ENCODE measurements around the gene MINPP1.
"Not testable (repeated sequence)": the region's sequence is repeated elsewhere in the genome, so short reads cannot be mapped to it uniquely, and the experiment has no call there.

MINPP1 gene

GRCh38 chr10:87504640-87505365 lies at the start of gene MINPP1:
TSS of gene MINPP1 (plus strand) at chr10:87504893. CDS start at chr10:87504916, 23 bp downstream.
- peak; percentile 62 to 84 (median 72) for DNase-seq (ENCODE audit: low read depth in 4 of 4, low spot score in 1 of 4)

DNA sequence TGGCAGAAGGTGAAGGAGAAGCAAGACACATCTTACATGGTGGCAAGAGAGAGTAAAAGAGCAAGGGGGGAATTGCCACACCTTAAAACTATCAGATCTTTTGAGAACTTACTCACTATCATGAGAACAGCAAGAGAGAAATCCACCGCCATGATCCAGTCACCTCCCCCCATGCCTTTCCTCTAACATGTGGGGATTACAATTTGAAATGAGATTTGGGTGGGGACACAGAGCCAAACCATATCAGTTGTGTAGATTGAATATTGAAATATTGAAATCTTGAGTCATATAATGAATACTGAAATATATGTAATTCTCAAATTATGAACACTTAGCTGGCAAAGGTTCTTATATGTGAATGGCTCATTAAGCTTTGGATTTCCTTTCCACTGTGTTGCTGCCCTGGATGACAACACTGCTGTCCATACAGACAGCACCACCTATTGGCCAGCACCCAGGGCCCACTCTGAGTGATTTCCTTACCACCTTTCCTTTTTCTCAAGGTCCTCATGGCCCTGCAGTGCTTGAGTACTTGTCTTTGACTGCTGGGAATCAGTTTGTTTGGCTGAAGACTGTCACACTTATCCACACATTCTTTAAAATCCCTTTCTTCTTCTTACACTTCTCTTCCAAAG lies 48.0 kb upstream of the MINPP1 start:
- not testable (repeated sequence) for DNase-seq (ENCODE audit: low read depth in 4 of 4, low spot score in 1 of 4)

GRCh38 chr10:87461751-87462150 lies 42.9 kb upstream of the MINPP1 start:
- not testable (repeated sequence) for DNase-seq (ENCODE audit: low read depth in 4 of 4, low spot score in 1 of 4)

DNA sequence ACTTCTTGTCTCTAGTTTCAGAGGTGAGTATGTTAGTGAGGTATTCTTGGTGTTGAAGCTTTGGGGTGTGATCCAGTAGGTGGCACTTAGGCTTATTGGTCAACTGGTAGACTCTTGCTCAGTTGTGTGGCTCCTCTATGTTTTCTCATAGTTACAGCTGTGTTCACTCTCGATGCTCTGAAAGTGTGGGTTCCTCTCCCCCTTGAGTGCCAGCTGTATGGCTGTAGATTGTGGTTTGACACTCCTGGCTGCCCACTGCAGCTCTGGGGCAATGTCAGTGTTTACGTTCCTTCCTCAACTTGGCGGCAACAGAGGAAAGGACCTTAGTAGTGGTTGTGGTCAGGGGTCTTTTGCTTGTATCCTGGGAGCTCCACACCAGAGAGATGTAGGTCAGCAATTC lies 37.8 kb upstream of the MINPP1 start:
- DNase-seq (ENCODE audit: low read depth in 4 of 4, low spot score in 1 of 4): not testable (repeated sequence)

GRCh38 chr10:87488733-87489132 lies 16.0 kb upstream of the MINPP1 start:
- DNase-seq (ENCODE audit: low read depth in 4 of 4, low spot score in 1 of 4): not testable (repeated sequence)

- not testable (repeated sequence) for DNase-seq (ENCODE audit: low read depth in 4 of 4, low spot score in 1 of 4)
These were observed 14.4 kb upstream of the MINPP1 start for GRCh38 chr10:87490285-87490684.

DNA sequence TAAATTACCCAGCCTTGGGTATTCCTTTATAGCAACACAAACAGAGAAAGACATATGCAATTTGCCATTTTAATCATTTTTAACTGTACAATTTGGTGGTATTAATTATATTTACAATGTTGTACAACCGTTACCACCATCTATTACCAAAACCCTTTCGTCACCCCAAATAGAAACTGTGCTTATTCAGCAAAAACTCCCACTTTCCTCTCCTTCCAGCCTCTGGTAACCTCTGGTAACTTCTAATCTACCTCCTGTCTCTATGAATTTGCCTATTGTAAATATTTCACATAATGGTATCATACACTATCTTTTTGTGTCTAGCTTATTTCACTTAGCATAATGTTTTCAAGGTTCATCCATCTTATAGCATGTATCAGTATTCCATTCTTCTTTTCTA lies 12.2 kb upstream of the MINPP1 start:
- not testable (repeated sequence) for DNase-seq (ENCODE audit: low read depth in 4 of 4, low spot score in 1 of 4)

- not testable (repeated sequence) for DNase-seq (ENCODE audit: low read depth in 4 of 4, low spot score in 1 of 4)
These were observed 9.2 kb upstream of the MINPP1 start for GRCh38 chr10:87495446-87495845.

GRCh38 chr10:87497386-87497785 lies 7.3 kb upstream of the MINPP1 start:
- DNase-seq (ENCODE audit: low read depth in 4 of 4, low spot score in 1 of 4): not testable (repeated sequence)

DNA sequence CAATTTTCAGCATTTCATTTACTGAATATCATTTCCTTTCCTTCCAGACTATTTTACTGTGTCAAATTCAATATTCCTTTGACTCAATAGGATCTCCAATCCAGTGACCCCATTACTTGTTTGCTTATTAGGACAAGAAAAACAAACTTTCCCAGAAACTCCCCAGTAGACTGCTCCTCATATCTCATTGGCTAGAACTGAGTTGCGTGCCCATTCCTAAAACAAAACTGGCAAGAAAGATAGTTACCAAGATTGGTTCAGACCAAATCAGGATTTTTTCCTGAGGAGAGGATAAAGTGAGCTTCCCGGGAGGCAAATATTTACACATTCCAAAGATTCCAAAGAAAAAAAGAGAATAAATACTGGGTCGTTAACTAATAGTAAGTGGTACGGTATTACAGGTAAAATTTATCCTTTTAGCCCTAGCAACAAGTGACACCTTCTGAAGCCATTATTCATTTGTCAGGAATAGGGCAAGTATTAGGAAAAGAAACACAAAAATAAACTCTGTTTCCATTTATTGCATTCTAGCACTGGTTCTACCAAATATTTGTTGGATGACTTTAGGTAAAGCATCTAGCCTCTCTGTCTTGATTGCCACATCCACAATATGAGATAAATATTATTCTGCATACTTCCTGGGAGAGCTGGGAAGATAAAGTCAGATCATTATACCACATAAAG lies 6.4 kb upstream of the MINPP1 start:
- DNase-seq (ENCODE audit: low read depth in 4 of 4, low spot score in 1 of 4): not testable (repeated sequence)

GRCh38 chr10:87500646-87501048 lies 4.0 kb upstream of the MINPP1 start:
- no peak for DNase-seq (ENCODE audit: low read depth in 4 of 4, low spot score in 1 of 4)

DNA sequence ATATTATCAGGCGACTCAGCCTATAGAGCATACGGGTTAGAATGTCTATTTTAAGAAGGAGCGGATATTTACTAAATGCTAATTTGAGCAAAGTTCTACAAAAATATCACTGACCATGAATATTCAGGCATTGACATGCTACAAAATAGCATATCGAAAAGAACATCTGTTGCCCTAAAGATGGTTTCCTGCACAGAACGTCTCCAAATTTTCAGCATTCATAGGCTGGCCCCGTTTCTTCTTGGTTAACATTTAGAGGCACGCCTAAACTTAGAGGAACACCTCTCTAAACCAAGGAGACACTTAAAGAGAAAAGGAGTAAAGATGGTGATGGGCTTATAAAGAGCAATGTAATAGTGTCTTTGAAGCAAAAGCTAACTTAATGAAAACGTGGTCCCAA lies 1.3 kb upstream of the MINPP1 start:
- no peak for DNase-seq (ENCODE audit: low read depth in 4 of 4, low spot score in 1 of 4)

- no peak for DNase-seq (ENCODE audit: low read depth in 4 of 4, low spot score in 1 of 4)
These were observed 807 bp upstream of the MINPP1 start for GRCh38 chr10:87503886-87504285.

DNA sequence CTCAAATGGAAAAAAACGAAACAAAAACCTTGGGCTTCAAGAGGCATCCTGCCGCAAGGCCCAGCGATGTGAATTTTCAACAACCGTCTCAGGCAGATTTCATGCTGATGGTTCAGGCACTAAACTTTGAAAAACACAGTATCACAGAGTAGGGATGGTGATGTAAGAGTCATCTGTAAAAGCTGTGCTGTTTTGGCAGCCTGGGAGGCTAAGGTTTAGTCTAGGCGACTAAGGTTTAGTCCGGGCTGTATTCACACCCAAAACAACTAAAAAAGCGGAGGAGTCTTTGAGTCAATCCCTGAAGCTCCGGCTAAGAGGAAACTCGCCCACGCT lies 420 bp upstream of the MINPP1 start:
- DNase-seq (ENCODE audit: low read depth in 4 of 4, low spot score in 1 of 4): no peak

- peak; percentile 6 to 32 (median 16) for DNase-seq (ENCODE audit: low read depth in 4 of 4, low spot score in 1 of 4)
These were observed 846 bp downstream of the MINPP1 start for GRCh38 chr10:87505366-87506111.

- no peak for DNase-seq (ENCODE audit: low read depth in 4 of 4, low spot score in 1 of 4)
These were observed 2.3 kb downstream of the MINPP1 start for GRCh38 chr10:87506956-87507355.

DNA sequence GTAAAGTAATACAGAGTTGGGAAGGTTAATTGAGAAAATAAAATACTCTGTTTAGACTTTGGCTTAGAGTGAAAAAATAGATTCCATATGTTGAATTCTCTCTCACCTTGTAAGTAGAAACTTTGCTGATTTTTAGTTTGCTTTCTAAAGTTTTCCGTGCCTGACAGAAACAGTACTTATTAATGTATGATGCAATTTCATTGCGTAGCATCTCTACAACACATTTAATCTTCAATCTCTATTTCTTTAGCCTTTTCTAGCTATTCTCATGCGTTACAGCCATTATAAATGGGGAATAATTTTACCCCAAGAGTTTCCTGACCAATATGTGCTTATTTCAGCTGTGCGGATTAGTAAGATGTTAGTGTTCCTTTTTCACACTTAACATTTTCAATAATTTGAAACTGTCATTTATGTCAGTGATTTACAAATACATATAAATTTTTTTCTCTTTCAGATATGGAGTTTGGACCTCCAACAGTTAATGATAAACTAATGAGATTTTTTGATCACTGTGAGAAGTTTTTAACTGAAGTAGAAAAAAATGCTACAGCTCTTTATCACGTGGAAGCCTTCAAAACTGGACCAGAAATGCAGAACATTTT lies 3.3 kb downstream of the MINPP1 start:
- no peak for DNase-seq (ENCODE audit: low read depth in 4 of 4, low spot score in 1 of 4)

DNA sequence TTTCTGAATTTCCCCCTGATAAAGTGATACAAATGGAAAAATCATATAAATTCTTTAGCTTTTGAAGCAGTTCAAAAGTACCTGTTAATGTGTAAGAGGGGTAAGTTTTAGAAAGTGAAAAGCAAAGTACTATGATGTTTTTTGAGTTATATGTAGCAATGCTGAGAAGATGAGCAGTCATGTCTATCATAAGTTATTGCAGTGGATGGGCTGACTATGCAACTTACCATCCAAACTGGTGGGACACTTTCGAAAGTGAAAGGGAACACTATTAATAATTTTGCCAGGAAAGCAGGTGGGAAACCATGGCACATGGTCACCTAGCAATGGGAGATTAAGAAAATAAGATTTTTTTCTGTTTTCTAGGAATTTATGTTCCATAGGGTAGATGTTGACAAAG lies 4.1 kb downstream of the MINPP1 start:
- DNase-seq (ENCODE audit: low read depth in 4 of 4, low spot score in 1 of 4): no peak

- DNase-seq (ENCODE audit: low read depth in 4 of 4, low spot score in 1 of 4): no peak
These were observed 5.3 kb downstream of the MINPP1 start for GRCh38 chr10:87510025-87510424.

- DNase-seq (ENCODE audit: low read depth in 4 of 4, low spot score in 1 of 4): no peak
These were observed 6.8 kb downstream of the MINPP1 start for GRCh38 chr10:87511526-87511925.

DNA sequence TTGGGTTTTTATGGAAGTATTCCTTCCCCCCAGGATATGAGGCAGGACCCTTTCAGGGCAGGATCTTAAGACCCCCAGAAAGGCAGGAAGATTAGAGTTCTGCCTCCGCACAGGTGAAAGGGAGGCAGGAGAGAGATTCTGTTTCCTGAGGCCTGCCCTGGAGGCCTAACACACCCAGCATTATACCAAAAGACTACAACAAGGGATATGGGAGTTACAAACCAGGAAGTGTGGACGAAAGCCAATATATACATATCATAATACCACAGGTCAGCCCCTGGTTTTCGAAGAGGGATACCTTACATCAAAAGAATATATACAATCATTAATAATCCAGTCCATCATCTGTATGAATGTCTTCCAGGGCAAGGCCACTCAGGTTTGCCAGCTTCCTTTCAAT lies 14.2 kb downstream of the MINPP1 start:
- DNase-seq (ENCODE audit: low read depth in 4 of 4, low spot score in 1 of 4): no peak

Data from stimulated activated CD4-positive, alpha-beta T cell treated with anti-CD3 and anti-CD28 coated beads, Interleukin-1b, Interleukin-23, amount 100 ng/mL, for 24 hours (primary cell).